Cardiac fibroblast (primary cell): ENCODE measurements around the gene FLOT1.
"Not testable (repeated sequence)": the region's sequence is repeated elsewhere in the genome, so short reads cannot be mapped to it uniquely, and the experiment has no call there.

Experiments
- DNase-seq, 2 donors: peaks; one replicate each; pipeline versions ENCODE4 v3.0.0 to v3.0.0-alpha.2; 2010; ENCODE audit warnings: low read depth in 2 of 2
- H3K4me3 ChIP-seq, 2 donors: replicated peaks in 1 of 2; 1 replicate in 1 of 2; 2 replicates in 1 of 2; pipeline ENCODE4 v1.5.1; 2011; ENCODE audit warnings: low read depth in 2 of 2, low read length in 2 of 2, mild to moderate bottlenecking in 2 of 2, moderate library complexity in 1 of 2
- TF ChIP-seq, protein P1 (sequence below): IDR thresholded peaks from one replicate; pipeline ENCODE4 v1.5.1; 2011; ENCODE audit warnings: low read depth, mild to moderate bottlenecking, low read length, inconsistent platforms

The FLOT1 gene

DNA sequence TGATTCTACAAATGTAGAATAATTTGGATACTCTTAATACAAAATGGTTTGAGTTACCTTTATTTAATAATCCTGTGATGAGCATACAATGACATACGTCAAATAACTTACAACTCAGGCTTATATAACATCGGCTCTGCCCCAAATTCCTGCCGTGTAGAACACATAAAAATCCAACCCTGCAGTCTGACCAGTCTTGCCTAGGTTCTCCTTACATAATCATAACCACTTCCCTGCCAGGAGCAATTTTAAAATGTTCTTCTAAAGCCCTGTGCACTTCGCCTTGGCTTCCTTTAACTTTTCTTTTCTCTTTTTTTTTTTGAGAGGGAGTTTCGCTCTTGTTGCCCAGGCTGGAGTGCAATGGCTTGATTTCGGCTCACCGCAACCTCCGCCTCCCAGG, 18.1 kb upstream of the FLOT1 start:
- no peak overlapping the region for H3K4me3 ChIP-seq
- DNase-seq = no peak
- TF ChIP-seq, protein P1, sequence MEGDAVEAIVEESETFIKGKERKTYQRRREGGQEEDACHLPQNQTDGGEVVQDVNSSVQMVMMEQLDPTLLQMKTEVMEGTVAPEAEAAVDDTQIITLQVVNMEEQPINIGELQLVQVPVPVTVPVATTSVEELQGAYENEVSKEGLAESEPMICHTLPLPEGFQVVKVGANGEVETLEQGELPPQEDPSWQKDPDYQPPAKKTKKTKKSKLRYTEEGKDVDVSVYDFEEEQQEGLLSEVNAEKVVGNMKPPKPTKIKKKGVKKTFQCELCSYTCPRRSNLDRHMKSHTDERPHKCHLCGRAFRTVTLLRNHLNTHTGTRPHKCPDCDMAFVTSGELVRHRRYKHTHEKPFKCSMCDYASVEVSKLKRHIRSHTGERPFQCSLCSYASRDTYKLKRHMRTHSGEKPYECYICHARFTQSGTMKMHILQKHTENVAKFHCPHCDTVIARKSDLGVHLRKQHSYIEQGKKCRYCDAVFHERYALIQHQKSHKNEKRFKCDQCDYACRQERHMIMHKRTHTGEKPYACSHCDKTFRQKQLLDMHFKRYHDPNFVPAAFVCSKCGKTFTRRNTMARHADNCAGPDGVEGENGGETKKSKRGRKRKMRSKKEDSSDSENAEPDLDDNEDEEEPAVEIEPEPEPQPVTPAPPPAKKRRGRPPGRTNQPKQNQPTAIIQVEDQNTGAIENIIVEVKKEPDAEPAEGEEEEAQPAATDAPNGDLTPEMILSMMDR = no peak

DNA sequence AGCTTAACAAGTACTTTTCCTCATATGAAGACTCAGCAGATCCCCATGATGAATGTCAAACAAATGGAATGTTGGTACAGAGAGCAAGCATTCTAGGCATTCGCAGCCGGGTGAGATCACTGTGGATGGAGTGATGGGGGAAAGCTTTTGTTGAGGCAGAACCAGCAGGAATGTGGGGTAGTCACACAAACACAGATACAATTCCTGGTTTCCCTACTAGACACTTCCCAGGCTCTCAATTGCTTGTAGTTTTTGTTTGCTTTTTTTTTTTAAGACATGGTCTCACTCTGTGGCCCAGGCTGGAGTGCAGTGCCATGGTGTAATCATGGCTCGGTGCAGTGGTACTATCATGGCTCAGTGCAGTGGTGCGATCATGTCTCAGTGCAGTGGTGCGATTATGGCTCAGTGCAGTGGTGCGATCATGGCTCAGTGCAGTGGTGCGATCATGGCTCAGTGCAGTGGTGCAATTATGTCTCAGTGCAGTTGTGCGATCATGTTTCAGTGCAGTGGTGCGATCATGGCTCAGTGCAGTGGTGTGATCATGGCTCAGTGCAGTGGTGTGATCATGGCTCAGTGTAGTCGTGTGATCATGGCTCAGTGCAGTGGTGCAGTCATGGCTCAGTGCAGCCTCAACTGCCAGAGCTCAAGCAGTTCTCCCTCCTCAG, 17.2 kb upstream of the FLOT1 start:
- TF ChIP-seq, protein P1 = no peak
- peak; percentile 91 to 98 for DNase-seq
- no peak overlapping the region for H3K4me3 ChIP-seq

DNA sequence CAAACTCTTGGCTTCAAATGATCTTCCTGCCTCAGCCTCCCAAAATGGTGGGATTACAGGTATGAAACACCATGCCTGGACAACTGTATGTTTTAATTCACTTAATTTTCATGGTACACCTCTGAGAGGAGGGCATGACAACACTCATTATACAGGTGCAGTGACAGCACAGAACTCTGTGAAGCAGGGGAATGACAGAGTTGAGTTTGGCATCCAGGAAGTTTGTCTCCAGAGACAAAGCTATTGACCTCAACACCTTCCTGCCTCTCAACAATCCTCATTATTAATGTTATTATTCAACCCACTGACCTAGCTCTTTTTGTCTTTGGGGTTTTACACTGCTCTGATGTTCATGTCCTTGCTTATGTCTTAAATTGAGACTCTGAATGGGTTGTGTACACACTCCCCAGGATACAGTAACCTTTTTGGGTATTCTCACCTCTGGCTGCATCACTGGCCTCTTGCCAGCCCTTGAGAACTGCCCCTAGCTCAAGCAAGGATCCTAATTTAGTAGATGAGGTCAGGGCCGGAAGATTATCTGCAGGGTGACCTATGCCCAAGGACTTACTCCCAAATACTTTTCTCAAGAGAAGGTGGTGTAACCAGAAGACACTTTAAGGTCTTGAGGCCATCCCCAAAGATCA, 14.9 kb upstream of the FLOT1 start:
- TF ChIP-seq, protein P1 = no peak
- no peak for DNase-seq

DNA sequence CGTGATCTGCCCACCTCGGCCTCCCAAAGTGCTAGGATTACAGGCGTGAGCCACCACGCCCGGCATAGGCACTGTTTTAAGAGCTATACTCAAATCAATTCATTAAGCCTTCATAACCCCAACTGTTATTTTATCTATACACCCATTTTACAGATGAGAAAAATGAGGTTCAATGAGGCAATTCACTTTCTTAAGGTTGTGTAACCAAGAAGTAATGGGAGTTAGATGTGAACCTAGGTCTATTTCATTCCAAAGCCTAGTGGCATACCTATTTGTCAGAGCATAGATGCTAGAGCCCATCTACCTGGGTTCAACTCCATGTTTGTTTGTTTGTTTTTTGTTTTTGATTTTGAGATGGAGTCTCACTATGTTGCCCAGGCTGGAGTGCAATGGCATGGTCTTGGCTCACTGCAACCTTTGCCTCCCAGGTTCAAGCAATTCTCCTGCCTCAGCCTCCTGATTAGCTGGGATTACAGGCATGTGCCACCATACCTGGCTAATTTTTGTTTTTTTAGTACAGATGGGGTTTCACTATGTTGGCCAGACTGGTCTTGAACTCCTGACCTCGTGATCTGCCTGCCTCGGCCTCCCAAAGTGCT, 14.0 kb upstream of the FLOT1 start:
- DNase-seq, H3K4me3 ChIP-seq: not testable (repeated sequence)

More for the DNA sequence above, 14.9 kb upstream of the FLOT1 start:
- H3K4me3 ChIP-seq = no peak overlapping the region

DNA sequence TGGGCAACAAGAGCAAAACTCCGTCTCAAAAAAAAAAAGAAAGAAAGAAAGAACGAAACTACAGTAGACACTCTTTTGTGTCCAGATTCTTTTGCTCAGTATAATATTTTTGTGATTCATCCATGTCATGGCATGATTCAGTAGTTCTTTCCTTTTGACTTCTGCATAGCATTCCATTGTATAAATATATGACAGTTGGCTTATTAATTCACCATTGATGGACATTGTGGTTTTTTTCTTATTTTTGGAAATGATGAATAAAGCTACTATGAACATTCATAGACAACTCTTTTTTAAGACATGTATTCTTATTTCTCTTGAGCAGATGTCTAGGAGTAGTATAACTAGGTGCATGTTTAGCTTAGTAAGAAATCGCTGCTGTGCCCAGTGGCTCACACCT, 12.1 kb upstream of the FLOT1 start:
- DNase-seq = peak in 1 of 2 donors; percentile 90
- TF ChIP-seq, protein P1 = no peak
- H3K4me3 ChIP-seq = no peak overlapping the region

DNA sequence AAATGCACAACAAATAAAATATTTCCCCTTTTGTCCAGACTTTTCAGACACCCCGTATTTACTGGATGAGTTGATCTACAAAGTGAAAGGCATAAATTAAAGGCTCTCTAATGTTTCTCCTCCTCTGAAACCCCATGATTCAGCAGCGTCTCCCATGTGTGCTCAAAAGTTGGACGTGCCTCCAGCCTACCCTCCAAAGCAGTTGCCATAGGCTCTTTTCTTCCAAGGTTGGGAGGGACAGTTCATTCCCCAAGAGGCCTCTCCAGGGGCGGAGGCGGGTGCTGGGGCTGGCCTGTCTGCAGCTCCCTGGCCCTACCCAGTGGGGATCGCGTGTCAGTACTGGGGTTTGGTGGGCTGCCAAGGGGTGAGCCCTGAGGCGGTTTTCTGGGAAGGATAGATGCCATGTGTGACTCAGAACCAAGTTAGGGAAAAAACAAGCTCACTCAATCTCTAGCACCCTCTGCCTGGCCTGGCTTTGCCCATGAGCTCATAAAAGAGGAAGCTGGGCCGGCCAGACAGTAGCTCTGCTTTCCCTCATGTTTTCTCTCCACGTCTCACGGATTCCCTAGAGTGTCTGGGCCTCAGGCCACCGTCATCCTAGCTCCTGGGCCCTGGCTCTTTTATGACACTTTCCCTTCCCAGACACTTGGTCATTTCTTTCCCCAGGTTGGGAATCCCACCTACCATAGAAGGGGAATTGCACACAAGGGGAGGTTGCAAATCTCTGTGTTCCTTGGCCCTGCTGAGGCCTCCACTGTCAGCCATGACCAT, 9.9 kb upstream of the FLOT1 start:
- no peak overlapping the region for H3K4me3 ChIP-seq
- TF ChIP-seq, protein P1 = no peak
- DNase-seq = peak; percentile 100

DNA sequence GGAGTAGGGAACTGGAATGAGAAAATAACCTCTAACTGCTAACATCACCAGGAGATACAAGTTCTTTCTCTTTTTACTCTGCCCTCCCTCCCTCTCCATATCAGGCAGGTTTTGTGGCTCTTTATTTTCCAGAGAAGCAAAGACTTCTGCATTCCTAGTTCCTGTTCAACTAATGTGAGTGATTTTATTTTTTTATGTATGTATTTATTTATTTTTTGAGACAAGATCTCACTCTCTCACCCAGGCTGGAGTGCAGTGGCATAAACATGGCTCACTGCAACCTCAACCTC, 7.8 kb upstream of the FLOT1 start:
- DNase-seq = no peak
- H3K4me3 ChIP-seq = no peak overlapping the region
- TF ChIP-seq, protein P1 = no peak
